Measurements from ENCODE around the gene GRIN3A.

The GRIN3A gene

DNA sequence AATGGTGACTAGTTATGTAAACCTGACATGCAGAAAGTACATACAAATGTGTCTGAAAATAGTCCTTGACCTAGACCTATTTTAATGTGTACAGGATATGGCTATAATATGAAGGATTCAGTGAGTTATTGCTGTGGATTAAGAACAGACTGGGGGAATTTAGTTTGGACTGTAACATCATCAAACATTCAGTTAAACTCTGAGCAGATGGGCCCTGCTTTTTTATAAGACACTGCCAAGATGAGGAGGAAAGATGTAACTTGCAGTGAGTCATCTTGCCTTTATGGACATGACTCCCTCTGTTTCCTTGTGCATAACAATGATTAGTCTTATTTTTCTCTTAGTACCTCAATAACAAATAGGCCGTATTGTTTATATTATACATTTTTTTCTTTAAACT is 155.9 kb downstream of the GRIN3A start:
- no peak overlapping the region for H3K9ac ChIP-seq (ENCODE audit: low read length in 2 of 2)
- no peaks in the 10 kb centered on the region for H3K36me3 ChIP-seq (ENCODE audit: control insufficient read depth in 2 of 2, insufficient read depth in 2 of 2, low read length in 2 of 2)
- H3K27me3 ChIP-seq (ENCODE audit: control insufficient read depth in 1 of 2, insufficient read depth in 2 of 2, low read length in 2 of 2), result no peaks in the 10 kb centered on the region
- no peak overlapping the region for H3K27ac ChIP-seq (ENCODE audit: low read length)
- no peaks in the 10 kb centered on the region for H3K4me1 ChIP-seq (ENCODE audit: control insufficient read depth, insufficient read depth, low read length)
- no peak overlapping the region for H3K4me3 ChIP-seq (ENCODE audit: low read length in 2 of 2)
- H3K9me3 ChIP-seq (ENCODE audit: control insufficient read depth in 2 of 2, low read length in 2 of 2), result no peaks in the 10 kb centered on the region

DNA sequence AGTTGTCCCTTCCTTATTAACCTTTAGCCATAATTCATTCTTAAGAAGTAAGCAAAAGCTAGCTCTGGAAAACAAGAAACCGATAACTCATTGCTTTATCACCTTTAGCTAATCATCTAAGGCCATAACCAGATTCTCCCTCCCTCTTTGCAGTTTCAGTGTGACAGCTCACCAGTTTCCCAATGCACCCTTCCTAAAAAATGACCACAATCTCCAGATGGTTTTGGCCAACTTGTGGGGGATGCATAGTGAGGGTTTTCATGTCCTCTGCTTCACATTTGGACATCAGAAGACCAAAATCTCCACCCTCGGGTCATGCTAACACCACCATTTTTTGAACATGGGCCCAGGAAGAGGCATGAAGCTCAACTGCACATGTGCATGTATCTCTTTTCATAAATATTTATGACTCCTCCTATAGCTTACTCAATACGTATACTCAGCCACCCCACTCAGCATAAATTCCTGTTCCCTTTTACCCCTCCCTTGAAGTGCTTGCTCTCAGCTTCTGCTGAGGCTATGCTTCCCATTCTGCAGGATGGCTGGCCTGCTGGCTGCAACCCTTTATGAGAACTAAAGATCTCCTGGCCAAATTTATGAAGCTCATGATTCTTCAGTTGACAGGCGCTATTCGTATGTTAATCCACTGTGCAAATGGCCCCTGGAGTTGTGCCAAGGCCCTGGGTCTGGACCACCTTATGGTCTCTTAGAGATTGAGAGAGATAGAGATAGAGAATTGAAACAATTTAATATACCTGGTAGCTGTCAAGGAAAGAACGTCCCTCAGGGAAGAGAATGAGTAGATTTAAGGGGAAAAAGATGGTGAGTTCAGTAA is 158.5 kb downstream of the GRIN3A start:
- H3K36me3 ChIP-seq (ENCODE audit: control insufficient read depth in 2 of 2, insufficient read depth in 2 of 2, low read length in 2 of 2), result no peaks in the 10 kb centered on the region
- H3K27me3 ChIP-seq (ENCODE audit: control insufficient read depth in 1 of 2, insufficient read depth in 2 of 2, low read length in 2 of 2), result no peaks in the 10 kb centered on the region
- H3K27ac ChIP-seq (ENCODE audit: low read length), result no peak overlapping the region
- no peak overlapping the region for H3K9ac ChIP-seq (ENCODE audit: low read length in 2 of 2)
- H3K4me3 ChIP-seq (ENCODE audit: low read length in 2 of 2), result no peak overlapping the region
- no peaks in the 10 kb centered on the region for H3K9me3 ChIP-seq (ENCODE audit: control insufficient read depth in 2 of 2, low read length in 2 of 2)
- H3K4me1 ChIP-seq (ENCODE audit: control insufficient read depth, insufficient read depth, low read length), result no peaks in the 10 kb centered on the region

DNA sequence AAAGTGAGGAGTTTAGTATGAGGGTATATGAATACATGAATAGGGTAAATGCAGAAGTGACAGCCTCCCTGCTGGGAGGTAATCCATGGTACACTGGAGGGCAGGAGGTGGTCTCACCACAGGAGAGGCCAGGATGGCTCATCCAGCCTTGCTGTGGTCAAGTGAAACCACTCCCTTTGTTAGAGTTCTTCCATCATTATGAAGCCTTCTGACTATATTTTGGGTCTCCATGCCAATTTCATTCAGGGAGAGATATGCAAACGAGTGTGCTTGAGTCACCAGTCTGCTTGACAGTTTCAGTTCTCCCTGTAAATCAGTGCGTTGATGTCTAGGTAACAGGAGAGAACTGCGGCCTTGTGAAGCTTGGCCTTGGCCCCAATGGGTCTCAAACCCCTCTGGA is 160.1 kb downstream of the GRIN3A start:
- no peak overlapping the region for H3K9ac ChIP-seq (ENCODE audit: low read length in 2 of 2)
- no peaks in the 10 kb centered on the region for H3K36me3 ChIP-seq (ENCODE audit: control insufficient read depth in 2 of 2, insufficient read depth in 2 of 2, low read length in 2 of 2)
- no peaks in the 10 kb centered on the region for H3K27me3 ChIP-seq (ENCODE audit: control insufficient read depth in 1 of 2, insufficient read depth in 2 of 2, low read length in 2 of 2)
- no peak overlapping the region for H3K4me3 ChIP-seq (ENCODE audit: low read length in 2 of 2)
- no peaks in the 10 kb centered on the region for H3K9me3 ChIP-seq (ENCODE audit: control insufficient read depth in 2 of 2, low read length in 2 of 2)
- H3K4me1 ChIP-seq (ENCODE audit: control insufficient read depth, insufficient read depth, low read length), result no peaks in the 10 kb centered on the region
- no peak overlapping the region for H3K27ac ChIP-seq (ENCODE audit: low read length)

DNA sequence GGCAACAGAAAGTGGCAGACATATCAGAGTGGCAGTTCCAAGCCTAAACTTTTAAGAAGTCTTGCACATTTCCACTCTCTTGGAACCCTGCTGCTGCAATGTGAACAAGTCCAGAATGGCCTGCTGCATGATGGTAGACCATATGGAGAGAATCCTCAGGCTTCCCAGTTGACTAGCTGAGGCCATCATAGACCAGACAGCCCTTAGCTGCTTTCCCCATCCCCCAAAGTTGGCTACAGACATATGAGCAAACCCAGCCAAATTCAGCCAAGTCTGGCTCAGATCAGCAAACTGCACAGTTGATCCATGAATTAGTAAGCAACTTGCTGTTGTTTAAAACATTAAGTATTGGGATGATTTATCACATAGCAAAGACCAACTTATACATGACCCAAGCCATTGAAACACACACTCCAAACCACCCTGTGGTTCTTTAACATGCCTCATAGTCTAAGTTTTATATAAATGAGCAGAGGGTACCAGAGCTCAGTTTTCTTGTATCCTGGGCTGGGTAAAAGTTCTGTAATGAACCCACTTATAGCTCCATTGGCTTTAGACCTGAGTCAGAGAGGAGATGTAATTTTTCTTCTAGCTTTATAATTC is 163.6 kb downstream of the GRIN3A start:
- Histone ChIP-seq H3K4me3 (ENCODE audit: low read length in 2 of 2) (no peak overlapping the region), H3K9ac (ENCODE audit: low read length in 2 of 2) (no peak overlapping the region), H3K9me3 (ENCODE audit: control insufficient read depth in 2 of 2, low read length in 2 of 2) (no peaks in the 10 kb centered on the region), H3K27me3 (ENCODE audit: control insufficient read depth in 1 of 2, insufficient read depth in 2 of 2, low read length in 2 of 2) (no peaks in the 10 kb centered on the region), H3K4me1 (ENCODE audit: control insufficient read depth, insufficient read depth, low read length) (no peaks in the 10 kb centered on the region), H3K36me3 (ENCODE audit: control insufficient read depth in 2 of 2, insufficient read depth in 2 of 2, low read length in 2 of 2) (no peaks in the 10 kb centered on the region), H3K27ac (ENCODE audit: low read length) (no peak overlapping the region)

DNA sequence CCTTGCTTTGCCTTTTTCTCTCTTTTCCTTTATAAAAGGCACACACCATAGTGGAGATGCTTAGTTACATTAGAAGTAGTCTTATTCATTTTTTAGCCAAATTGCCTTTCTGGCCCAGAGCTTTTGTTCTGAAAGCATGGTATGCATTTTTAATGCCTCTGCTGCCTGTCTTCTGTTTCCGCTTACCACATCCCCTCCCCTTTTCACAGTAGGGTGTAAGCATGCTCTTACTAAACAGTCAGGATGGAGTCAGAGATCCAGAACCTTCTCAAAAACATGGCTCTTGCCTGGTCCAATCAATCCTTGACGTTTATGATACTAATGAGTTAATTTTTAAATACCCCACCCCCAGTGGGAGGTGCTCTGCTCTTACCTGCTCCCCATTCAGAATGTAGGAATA is 166.1 kb downstream of the GRIN3A start:
- no peaks in the 10 kb centered on the region for H3K9me3 ChIP-seq (ENCODE audit: control insufficient read depth in 2 of 2, low read length in 2 of 2)
- H3K9ac ChIP-seq (ENCODE audit: low read length in 2 of 2), result no peak overlapping the region
- H3K36me3 ChIP-seq (ENCODE audit: control insufficient read depth in 2 of 2, insufficient read depth in 2 of 2, low read length in 2 of 2), result peaks cover 8 to 11% of the 10 kb centered on the region in 2 donors
- H3K27me3 ChIP-seq (ENCODE audit: control insufficient read depth in 1 of 2, insufficient read depth in 2 of 2, low read length in 2 of 2), result no peaks in the 10 kb centered on the region
- H3K4me1 ChIP-seq (ENCODE audit: control insufficient read depth, insufficient read depth, low read length), result no peaks in the 10 kb centered on the region
- no peak overlapping the region for H3K4me3 ChIP-seq (ENCODE audit: low read length in 2 of 2)
- no peak overlapping the region for H3K27ac ChIP-seq (ENCODE audit: low read length)

DNA sequence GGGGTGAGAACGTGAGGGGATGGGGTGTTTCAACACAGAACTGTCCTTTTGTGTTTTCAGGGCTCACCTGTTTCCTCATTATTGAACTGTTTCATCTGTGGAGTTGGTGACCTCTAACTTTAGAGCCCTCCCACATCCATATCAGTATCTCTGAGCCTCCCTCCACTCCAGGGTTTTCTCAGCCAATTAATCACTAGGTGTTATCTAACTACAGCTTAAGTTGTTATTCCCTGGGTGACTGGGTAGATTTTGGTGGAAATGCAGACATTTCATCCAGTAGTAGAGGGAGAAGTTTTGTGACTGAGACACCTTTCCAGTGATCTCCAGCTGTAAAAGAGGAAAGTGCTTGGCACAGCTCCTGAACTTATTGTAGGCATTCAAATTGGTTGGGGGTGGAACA is 167.3 kb downstream of the GRIN3A start:
- Histone ChIP-seq H3K27ac (ENCODE audit: low read length) (no peak overlapping the region), H3K4me3 (ENCODE audit: low read length in 2 of 2) (no peak overlapping the region)

DNA sequence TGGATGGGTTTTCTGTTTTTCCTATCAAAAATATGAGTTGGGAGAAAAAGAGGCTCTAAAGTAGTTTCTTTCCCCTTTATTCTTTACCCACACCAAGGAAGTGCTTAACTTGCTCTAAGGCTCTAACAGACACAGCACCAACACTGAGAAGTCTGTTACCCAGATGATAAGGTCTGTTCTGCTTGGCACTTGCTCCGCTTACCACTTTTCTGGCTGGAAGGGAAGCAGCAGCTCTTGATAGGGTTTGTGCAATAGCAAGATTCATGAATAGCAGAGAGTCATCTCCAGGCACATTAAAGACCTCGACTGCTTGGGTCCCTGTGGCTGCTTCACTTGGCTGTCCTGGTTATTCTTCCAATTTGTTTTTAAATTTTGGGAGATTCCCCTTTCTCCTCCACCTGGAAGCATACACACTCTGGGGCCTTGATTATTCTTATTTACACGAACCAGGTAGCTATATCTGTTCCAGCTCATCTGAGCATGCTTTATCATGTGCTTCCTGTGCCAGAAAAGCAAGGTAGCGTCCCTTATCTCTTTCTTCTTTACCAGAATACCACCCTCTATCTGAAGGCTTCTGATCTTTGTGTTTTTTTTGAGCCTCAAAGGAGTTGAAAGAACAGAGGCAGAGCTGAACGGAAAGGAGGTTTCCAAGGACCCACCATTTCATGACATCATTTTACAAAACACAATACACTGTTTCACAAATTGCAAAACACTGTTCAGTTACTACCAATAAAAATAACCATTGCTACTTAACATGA is 168.5 kb downstream of the GRIN3A start:
- Histone ChIP-seq H3K27ac (ENCODE audit: low read length) (no peak overlapping the region), H3K27me3 (ENCODE audit: control insufficient read depth in 1 of 2, insufficient read depth in 2 of 2, low read length in 2 of 2) (no peaks in the 10 kb centered on the region)

More for the DNA sequence above, 167.3 kb downstream of the GRIN3A start:
- Histone ChIP-seq H3K27me3 (ENCODE audit: control insufficient read depth in 1 of 2, insufficient read depth in 2 of 2, low read length in 2 of 2) (no peaks in the 10 kb centered on the region), H3K4me1 (ENCODE audit: control insufficient read depth, insufficient read depth, low read length) (no peaks in the 10 kb centered on the region), H3K36me3 (ENCODE audit: control insufficient read depth in 2 of 2, insufficient read depth in 2 of 2, low read length in 2 of 2) (peaks cover 8 to 11% of the 10 kb centered on the region in 2 donors), H3K9ac (ENCODE audit: low read length in 2 of 2) (no peak overlapping the region), H3K9me3 (ENCODE audit: control insufficient read depth in 2 of 2, low read length in 2 of 2) (no peaks in the 10 kb centered on the region)

DNA sequence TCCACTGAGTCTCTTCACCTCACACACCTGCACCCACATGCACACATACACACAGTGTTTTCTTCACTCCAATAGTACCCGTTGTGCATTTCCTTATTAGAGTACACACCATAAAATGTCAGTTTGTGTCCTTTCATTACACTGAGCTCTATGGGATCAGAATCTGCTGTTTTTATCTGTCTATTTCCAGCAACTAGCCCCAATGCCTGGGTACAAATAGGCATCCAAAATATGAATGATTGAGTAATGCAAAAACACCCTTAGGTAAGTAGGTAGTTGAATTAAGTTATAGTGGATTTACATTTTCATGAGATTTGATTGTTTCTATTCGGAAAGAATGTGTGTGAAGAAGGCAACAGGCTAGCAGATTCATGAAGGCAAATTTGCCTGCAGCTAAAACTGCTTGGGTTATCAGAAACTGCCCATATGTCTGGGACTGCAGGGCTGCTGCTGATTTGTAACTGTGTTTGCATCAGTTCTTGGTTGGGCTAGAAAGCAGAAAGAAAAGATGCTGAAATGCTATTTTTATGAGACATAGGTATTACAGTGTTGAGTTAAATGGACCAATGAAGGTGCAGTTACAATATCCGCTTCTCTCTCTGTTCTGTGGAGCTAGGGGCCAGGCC is 170.6 kb downstream of the GRIN3A start:
- Histone ChIP-seq H3K9ac (ENCODE audit: low read length in 2 of 2) (no peak overlapping the region), H3K4me1 (ENCODE audit: control insufficient read depth, insufficient read depth, low read length) (no peaks in the 10 kb centered on the region), H3K36me3 (ENCODE audit: control insufficient read depth in 2 of 2, insufficient read depth in 2 of 2, low read length in 2 of 2) (peaks cover 24 to 28% of the 10 kb centered on the region in 2 donors), H3K27me3 (ENCODE audit: control insufficient read depth in 1 of 2, insufficient read depth in 2 of 2, low read length in 2 of 2) (no peaks in the 10 kb centered on the region), H3K27ac (ENCODE audit: low read length) (no peak overlapping the region), H3K9me3 (ENCODE audit: control insufficient read depth in 2 of 2, low read length in 2 of 2) (no peaks in the 10 kb centered on the region), H3K4me3 (ENCODE audit: low read length in 2 of 2) (no peak overlapping the region)

More for the DNA sequence above, 168.5 kb downstream of the GRIN3A start:
- Histone ChIP-seq H3K4me3 (ENCODE audit: low read length in 2 of 2) (no peak overlapping the region), H3K36me3 (ENCODE audit: control insufficient read depth in 2 of 2, insufficient read depth in 2 of 2, low read length in 2 of 2) (peaks cover 16 to 18% of the 10 kb centered on the region in 2 donors), H3K9me3 (ENCODE audit: control insufficient read depth in 2 of 2, low read length in 2 of 2) (no peaks in the 10 kb centered on the region), H3K9ac (ENCODE audit: low read length in 2 of 2) (no peak overlapping the region), H3K4me1 (ENCODE audit: control insufficient read depth, insufficient read depth, low read length) (no peaks in the 10 kb centered on the region)

DNA sequence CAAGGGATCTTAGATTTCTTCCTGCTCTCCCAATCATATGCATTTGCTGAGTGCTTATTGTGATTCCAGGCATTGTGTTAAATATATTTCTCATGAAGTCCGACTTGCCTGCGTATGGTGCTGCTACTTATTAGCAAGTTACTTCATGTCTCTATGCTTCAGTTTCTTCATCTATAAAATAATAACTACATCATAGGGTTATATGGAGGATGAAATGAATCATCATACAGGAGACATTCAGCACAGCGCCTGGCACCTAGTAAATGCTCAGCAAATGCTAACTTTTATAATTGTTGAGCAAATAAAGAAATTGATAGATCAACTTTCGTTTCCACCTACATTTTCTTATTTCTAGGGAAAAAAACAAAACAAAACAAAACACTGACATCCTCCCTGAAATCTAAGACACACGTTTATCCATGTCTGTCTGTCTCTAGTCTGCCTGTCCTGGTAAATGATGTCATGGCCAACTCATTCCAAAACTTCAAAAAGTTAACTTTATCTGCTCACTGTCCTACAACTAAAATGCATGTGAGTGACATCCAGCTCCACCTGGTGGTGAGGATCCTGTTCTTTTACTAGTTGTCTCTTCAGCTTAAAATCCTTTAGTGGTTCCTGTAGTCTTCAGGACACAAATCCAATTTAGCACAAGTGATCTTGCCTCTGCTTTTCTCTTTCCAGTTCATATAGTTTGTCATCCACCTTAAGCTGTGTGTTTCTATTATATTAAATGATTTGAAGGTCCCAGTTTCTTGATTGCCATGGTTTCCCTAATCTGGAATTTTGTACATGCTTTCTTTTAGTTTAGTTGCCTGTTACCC is 171.3 kb downstream of the GRIN3A start:
- H3K27me3 ChIP-seq (ENCODE audit: control insufficient read depth in 1 of 2, insufficient read depth in 2 of 2, low read length in 2 of 2), result no peaks in the 10 kb centered on the region
- no peaks in the 10 kb centered on the region for H3K4me1 ChIP-seq (ENCODE audit: control insufficient read depth, insufficient read depth, low read length)
- H3K4me3 ChIP-seq (ENCODE audit: low read length in 2 of 2), result no peak overlapping the region
- peaks cover 30 to 34% of the 10 kb centered on the region in 2 donors for H3K36me3 ChIP-seq (ENCODE audit: control insufficient read depth in 2 of 2, insufficient read depth in 2 of 2, low read length in 2 of 2)
- H3K27ac ChIP-seq (ENCODE audit: low read length), result no peak overlapping the region
- no peaks in the 10 kb centered on the region for H3K9me3 ChIP-seq (ENCODE audit: control insufficient read depth in 2 of 2, low read length in 2 of 2)
- H3K9ac ChIP-seq (ENCODE audit: low read length in 2 of 2), result no peak overlapping the region

DNA sequence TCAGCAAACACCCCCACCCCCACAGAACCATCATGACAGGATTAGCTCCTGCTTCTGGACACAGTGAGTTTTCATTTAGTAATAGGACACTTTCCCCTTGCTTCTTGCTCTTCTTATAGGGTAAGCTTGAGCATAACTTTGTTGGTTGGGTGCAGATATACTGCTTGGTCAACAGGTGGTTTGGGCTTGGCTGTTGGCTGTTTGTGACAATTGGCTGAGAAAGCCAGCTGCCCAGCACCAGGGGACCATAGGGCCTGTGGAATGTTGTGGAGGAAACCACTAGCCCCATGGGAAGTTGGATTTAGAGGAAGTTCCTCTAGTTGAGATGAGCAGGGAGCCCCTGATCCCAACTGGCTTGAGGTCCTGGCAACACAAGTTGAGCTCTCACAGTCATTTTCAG is 174.2 kb downstream of the GRIN3A start:
- Histone ChIP-seq H3K36me3 (ENCODE audit: control insufficient read depth in 2 of 2, insufficient read depth in 2 of 2, low read length in 2 of 2) (peaks cover 44 to 46% of the 10 kb centered on the region in 2 donors), H3K4me3 (ENCODE audit: low read length in 2 of 2) (no peak overlapping the region), H3K4me1 (ENCODE audit: control insufficient read depth, insufficient read depth, low read length) (no peaks in the 10 kb centered on the region), H3K9ac (ENCODE audit: low read length in 2 of 2) (no peak overlapping the region), H3K27me3 (ENCODE audit: control insufficient read depth in 1 of 2, insufficient read depth in 2 of 2, low read length in 2 of 2) (no peaks in the 10 kb centered on the region), H3K9me3 (ENCODE audit: control insufficient read depth in 2 of 2, low read length in 2 of 2) (no peaks in the 10 kb centered on the region), H3K27ac (ENCODE audit: low read length) (no peak overlapping the region)

Data from stomach smooth muscle (tissue), 2 donors.